Activated B cell treated with CpG ODN at 0.5 μM for 24 hours (primary cell): Measurements from ENCODE around the gene BTF3L4. TPM values are rescaled to one million over a fixed set of nuclear protein-coding genes. Genes with fewer than 3 reads are reported as not detected.

Source experiments
- ATAC-seq: fragments of 200-7000 bp; cut with Tn5 transposase; one replicate; pipeline ENCODE4 v1.10.0; 2021; ENCODE audit warnings: low read depth, mild to moderate bottlenecking, moderate library complexity
- CTCF ChIA-PET: fragments of 350-600 bp; sonication (Branson Sonifier 250); formaldehyde crosslinking; loops from one replicate; lab custom pipeline; 2021; ENCODE audit warnings: antibody characterized with exemption; lab: Charles Lee
- POLR2A ChIA-PET: fragments of 350-600 bp; sonication (Branson Sonifier 250); formaldehyde crosslinking; loops from one replicate; lab custom pipeline; 2021; ENCODE audit warnings: antibody characterized with exemption; lab: Charles Lee
- DNase-seq: peaks from one replicate; pipeline ENCODE4 v3.0.0; 2022
- H3K27ac Mint-ChIP-seq: one replicate; pipeline ENCODE4 v1.8.0; 2020; ENCODE audit warnings: mixed read lengths
- H3K27me3 Mint-ChIP-seq: one replicate; pipeline ENCODE4 v1.8.0; 2021; ENCODE audit warnings: mixed read lengths
- H3K36me3 Mint-ChIP-seq: one replicate; pipeline ENCODE4 v1.8.0; 2021; ENCODE audit warnings: low read depth, mixed read lengths
- H3K4me1 Mint-ChIP-seq: one replicate; pipeline ENCODE4 v1.8.0; 2021; ENCODE audit warnings: mixed read lengths
- H3K4me3 Mint-ChIP-seq: one replicate; pipeline ENCODE4 v1.8.0; 2020; ENCODE audit warnings: mild to moderate bottlenecking, mixed read lengths
- H3K9me3 Mint-ChIP-seq: one replicate; pipeline ENCODE4 v1.8.0; 2020; ENCODE audit warnings: mixed read lengths
- intact Hi-C: fragments of 100-400 bp; cut with micrococcal nuclease; formaldehyde crosslinking; loops from one replicate; pipeline ENCODE4 v1.15.1; 2024
- total RNA-seq: library from RNA; stranded (reverse); gene quantifications from 2 replicates; pipeline ENCODE4 v1.2.3, GENCODE V29; 2022
- TF ChIP-seq, protein P1 (sequence below): fragments of 200-600 bp; IDR thresholded peaks from one replicate; pipeline ENCODE4 v1.8.0; 2022; ENCODE audit warnings: antibody characterized with exemption, mild to moderate bottlenecking

The BTF3L4 gene
- total RNA-seq, 1 donor from 2014 or later, result 36.2 TPM

GRCh38 chr1:52096216-52096615 is 40.1 kb downstream of the BTF3L4 start:
- H3K4me1 Mint-ChIP-seq, result no peaks in the 10 kb centered on the region
- CTCF ChIA-PET, result no interaction called here
- no peak overlapping the region for H3K4me3 Mint-ChIP-seq
- no peak for DNase-seq
- POLR2A ChIA-PET, result no interaction called here
- intact Hi-C loops, result no loop called here
- no peaks in the 10 kb centered on the region for H3K9me3 Mint-ChIP-seq
- H3K27ac Mint-ChIP-seq, result no peak overlapping the region
- H3K27me3 Mint-ChIP-seq, result no peaks in the 10 kb centered on the region
- ATAC-seq, result no peak
- peaks cover 4% of the 10 kb centered on the region for H3K36me3 Mint-ChIP-seq
- TF ChIP-seq, protein P1, sequence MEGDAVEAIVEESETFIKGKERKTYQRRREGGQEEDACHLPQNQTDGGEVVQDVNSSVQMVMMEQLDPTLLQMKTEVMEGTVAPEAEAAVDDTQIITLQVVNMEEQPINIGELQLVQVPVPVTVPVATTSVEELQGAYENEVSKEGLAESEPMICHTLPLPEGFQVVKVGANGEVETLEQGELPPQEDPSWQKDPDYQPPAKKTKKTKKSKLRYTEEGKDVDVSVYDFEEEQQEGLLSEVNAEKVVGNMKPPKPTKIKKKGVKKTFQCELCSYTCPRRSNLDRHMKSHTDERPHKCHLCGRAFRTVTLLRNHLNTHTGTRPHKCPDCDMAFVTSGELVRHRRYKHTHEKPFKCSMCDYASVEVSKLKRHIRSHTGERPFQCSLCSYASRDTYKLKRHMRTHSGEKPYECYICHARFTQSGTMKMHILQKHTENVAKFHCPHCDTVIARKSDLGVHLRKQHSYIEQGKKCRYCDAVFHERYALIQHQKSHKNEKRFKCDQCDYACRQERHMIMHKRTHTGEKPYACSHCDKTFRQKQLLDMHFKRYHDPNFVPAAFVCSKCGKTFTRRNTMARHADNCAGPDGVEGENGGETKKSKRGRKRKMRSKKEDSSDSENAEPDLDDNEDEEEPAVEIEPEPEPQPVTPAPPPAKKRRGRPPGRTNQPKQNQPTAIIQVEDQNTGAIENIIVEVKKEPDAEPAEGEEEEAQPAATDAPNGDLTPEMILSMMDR, result no peak

DNA sequence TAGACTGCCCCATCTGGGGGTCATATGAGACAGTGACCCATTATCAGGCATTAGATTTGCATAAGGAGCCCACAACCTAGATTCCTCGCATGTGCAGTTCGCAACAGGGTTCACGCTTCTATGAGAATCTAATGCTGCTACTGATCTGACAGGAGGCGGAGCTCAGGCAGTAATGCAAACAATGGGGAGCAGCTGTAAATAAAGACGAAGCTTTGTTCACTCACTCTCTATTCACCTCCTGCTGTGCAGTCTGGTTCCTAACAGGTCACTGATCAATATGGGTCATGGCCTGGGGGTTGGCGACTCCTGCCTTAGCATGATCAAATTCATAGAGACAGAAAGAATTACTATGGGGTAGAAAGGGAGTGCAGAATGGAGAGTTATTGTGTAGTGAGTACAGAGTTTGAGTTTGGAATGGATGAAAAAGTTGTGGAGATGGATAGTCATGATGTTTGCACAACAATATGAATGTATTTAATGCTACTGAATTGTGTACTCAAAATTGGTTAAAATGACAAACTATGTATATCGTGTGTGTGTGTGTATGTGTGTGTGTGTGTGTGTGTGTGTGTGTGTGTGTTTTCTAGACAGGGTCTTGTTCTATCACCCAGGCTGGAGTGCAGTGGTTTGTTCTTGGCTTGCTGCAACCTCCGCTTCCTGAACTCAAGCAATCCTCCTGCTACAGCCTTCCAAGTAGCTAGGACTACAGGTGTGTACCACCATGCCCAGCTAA is 42.2 kb downstream of the BTF3L4 start:
- H3K36me3 Mint-ChIP-seq, result no peaks in the 10 kb centered on the region
- intact Hi-C loops, result no loop called here
- ATAC-seq, result no peak
- DNase-seq, result no peak
- H3K4me3 Mint-ChIP-seq, result no peak overlapping the region
- POLR2A ChIA-PET, result interaction anchor here (0.6 kb wide), 1 partner anchor 1161 kb away, joined by 3 read pairs; no protein-coding TSS in a partner anchor
- H3K27ac Mint-ChIP-seq, result no peak overlapping the region
- no peaks in the 10 kb centered on the region for H3K4me1 Mint-ChIP-seq
- H3K9me3 Mint-ChIP-seq, result no peaks in the 10 kb centered on the region
- TF ChIP-seq, protein P1, result no peak
- CTCF ChIA-PET, result no interaction called here
- H3K27me3 Mint-ChIP-seq, result no peaks in the 10 kb centered on the region

DNA sequence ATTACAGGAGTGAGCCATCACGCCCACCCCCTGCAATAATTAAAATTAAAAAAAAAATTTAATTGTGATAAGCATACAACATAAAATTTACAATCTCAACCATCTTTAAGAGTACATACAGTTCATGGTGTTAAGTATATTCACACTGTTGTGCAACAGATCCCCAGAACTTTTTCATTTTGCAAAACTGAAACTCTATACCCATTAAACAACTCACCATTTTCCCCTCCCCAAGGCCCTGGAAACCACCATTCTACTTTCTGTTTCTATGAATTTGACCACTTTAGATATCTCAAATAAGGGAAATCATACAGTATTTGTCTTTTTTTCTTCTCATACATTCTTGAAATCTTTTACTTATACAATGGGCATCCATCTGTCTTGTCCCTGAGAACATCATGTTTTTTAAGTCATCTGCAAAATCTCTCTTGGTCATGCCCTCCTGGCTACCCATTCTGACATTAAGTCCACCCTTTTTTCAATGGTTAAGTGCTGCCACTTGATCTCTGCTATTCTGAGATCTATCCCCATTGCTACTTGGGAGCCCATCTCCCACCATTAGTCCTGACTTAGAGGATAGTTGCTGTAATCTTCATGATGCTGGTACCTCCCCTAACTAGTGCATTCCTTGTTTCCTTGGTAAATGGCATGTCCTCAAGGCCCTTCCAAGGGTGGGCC is 46.4 kb downstream of the BTF3L4 start:
- no peak overlapping the region for H3K4me3 Mint-ChIP-seq
- TF ChIP-seq, protein P1, result no peak

DNA sequence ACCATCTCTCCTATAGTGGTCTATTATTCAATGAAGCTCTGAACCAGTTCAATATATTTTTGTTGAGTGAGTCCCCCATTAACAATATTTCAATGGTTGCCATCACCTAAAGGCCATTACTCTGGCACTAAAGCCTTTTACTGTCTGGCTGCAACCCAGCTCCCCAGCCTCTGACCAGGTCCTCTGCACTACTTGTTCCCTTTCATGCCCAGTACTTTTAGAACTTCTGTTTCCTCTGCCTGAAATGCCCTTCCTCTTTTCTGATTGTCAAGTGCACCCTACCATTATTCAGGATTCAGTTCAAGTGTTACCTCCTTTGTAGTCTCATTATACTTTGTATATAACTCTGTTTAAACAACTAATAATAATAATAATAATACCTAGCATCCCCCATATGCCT is 55.4 kb downstream of the BTF3L4 start:
- POLR2A ChIA-PET, result no interaction called here
- CTCF ChIA-PET, result no interaction called here

More for the DNA sequence above, 46.4 kb downstream of the BTF3L4 start:
- Mint-ChIP-seq H3K4me1 (no peaks in the 10 kb centered on the region), H3K9me3 (no peaks in the 10 kb centered on the region), H3K27ac (no peak overlapping the region), H3K27me3 (no peaks in the 10 kb centered on the region), H3K36me3 (no peaks in the 10 kb centered on the region)
- ChIA-PET POLR2A (no interaction called here), CTCF (no interaction called here)
- intact Hi-C loops, result no loop called here
- ATAC-seq (no peak), DNase-seq (no peak)

GRCh38 chr1:52112489-52112888 is 56.4 kb downstream of the BTF3L4 start:
- H3K27me3 Mint-ChIP-seq, result peaks cover 2% of the 10 kb centered on the region
- no peaks in the 10 kb centered on the region for H3K36me3 Mint-ChIP-seq
- TF ChIP-seq, protein P1, result no peak
- ATAC-seq (no peak), DNase-seq (no peak)
- POLR2A ChIA-PET, result no interaction called here
- CTCF ChIA-PET, result interaction anchor here (0.7 kb wide), 1 partner anchor 329 kb away, joined by 3 read pairs; no protein-coding TSS in a partner anchor
- no peak overlapping the region for H3K4me3 Mint-ChIP-seq
- no peaks in the 10 kb centered on the region for H3K9me3 Mint-ChIP-seq
- intact Hi-C loops, result no loop called here
- peaks cover 2% of the 10 kb centered on the region for H3K4me1 Mint-ChIP-seq
- H3K27ac Mint-ChIP-seq, result no peak overlapping the region

More for the DNA sequence above, 55.4 kb downstream of the BTF3L4 start:
- H3K27ac Mint-ChIP-seq, result no peak overlapping the region
- intact Hi-C loops, result no loop called here
- H3K27me3 Mint-ChIP-seq, result peaks cover 2% of the 10 kb centered on the region
- DNase-seq (no peak), ATAC-seq (no peak)
- H3K9me3 Mint-ChIP-seq, result no peaks in the 10 kb centered on the region
- peaks cover 2% of the 10 kb centered on the region for H3K4me1 Mint-ChIP-seq
- no peak overlapping the region for H3K4me3 Mint-ChIP-seq
- no peaks in the 10 kb centered on the region for H3K36me3 Mint-ChIP-seq
- TF ChIP-seq, protein P1, result no peak
